ENCODE measurements around the gene ANKS3.

Gene ANKS3

DNA sequence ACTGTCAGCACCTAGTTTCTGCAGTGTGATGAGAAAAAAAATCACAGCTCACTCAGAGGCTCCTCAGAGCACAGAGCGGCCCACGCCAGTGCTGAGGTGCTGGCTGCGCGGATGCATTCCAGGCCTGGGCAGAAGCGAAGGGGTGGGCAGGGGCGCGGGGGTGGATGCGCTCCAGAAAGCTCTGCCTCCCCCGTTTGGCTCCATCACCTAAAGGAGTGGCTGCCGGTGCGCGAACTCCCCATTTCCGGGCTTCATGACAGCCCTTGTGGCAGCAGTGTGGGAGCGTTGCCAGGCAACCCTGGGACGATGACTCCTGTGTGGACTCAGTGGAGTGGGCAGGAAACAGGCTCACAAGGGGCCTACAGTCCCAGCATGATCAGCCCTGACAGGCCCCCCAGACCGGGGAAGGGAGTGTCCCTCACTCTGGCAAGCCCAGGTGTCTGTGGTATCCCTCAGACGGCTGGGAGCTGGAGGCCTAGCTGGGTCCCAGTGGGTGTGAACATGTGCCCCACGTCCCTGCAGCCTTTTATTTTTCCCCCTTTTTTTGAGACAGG lies 73.5 kb downstream of the ANKS3 start:
- H3K9ac ChIP-seq (ENCODE audit: low read length) = no peak overlapping the region
- H3F3A ChIP-seq (ENCODE audit: insufficient read depth) = no peaks in the 10 kb centered on the region
- no peaks in the 10 kb centered on the region for H3K9me2 ChIP-seq (replicated peaks; ENCODE audit: insufficient read depth, low read length)
- no peak overlapping the region for H3K27ac ChIP-seq (ENCODE audit: low read depth, low read length)
- H3K27me3 ChIP-seq (ENCODE audit: low read length) = no peaks in the 10 kb centered on the region
- H3K79me2 ChIP-seq (ENCODE audit: insufficient read depth, low read length) = no peaks in the 10 kb centered on the region
- no peak overlapping the region for H3K4me3 ChIP-seq (ENCODE audit: insufficient read depth, low read length, poor library complexity, severe bottlenecking)
- H2AFZ ChIP-seq (ENCODE audit: low read depth, low read length, severe bottlenecking) = no peak overlapping the region
- H3K4me2 ChIP-seq (ENCODE audit: low read depth, low read length, poor library complexity, severe bottlenecking) = no peak overlapping the region
- H3K36me3 ChIP-seq (ENCODE audit: low read length) = no peaks in the 10 kb centered on the region
- H3K9me3 ChIP-seq (ENCODE audit: insufficient read depth, low read length) = no peaks in the 10 kb centered on the region
- TF ChIP-seq EZH2phosphoT487 (conservative IDR thresholded peaks at IDR 0.05; ENCODE audit: low read length) = no peak
- TF ChIP-seq, protein P1, sequence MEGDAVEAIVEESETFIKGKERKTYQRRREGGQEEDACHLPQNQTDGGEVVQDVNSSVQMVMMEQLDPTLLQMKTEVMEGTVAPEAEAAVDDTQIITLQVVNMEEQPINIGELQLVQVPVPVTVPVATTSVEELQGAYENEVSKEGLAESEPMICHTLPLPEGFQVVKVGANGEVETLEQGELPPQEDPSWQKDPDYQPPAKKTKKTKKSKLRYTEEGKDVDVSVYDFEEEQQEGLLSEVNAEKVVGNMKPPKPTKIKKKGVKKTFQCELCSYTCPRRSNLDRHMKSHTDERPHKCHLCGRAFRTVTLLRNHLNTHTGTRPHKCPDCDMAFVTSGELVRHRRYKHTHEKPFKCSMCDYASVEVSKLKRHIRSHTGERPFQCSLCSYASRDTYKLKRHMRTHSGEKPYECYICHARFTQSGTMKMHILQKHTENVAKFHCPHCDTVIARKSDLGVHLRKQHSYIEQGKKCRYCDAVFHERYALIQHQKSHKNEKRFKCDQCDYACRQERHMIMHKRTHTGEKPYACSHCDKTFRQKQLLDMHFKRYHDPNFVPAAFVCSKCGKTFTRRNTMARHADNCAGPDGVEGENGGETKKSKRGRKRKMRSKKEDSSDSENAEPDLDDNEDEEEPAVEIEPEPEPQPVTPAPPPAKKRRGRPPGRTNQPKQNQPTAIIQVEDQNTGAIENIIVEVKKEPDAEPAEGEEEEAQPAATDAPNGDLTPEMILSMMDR (IDR thresholded peaks at IDR 0.05; ENCODE audit: insufficient read depth, low read length, poor library complexity, severe bottlenecking) = no peak
- H4K20me1 ChIP-seq (ENCODE audit: low read depth, low read length) = no peaks in the 10 kb centered on the region

GRCh38 chr16:4659363-4660353 lies 74.4 kb downstream of the ANKS3 start:
- no peaks in the 10 kb centered on the region for H3K9me2 ChIP-seq (replicated peaks; ENCODE audit: insufficient read depth, low read length)
- H3K79me2 ChIP-seq (ENCODE audit: insufficient read depth, low read length) = no peaks in the 10 kb centered on the region
- H3K27me3 ChIP-seq (ENCODE audit: low read length) = no peaks in the 10 kb centered on the region
- H3K27ac ChIP-seq (ENCODE audit: low read depth, low read length) = no peak overlapping the region
- no peaks in the 10 kb centered on the region for H4K20me1 ChIP-seq (ENCODE audit: low read depth, low read length)
- TF ChIP-seq, protein P1 (IDR thresholded peaks at IDR 0.05; ENCODE audit: insufficient read depth, low read length, poor library complexity, severe bottlenecking) = no peak
- no peak for TF ChIP-seq EZH2phosphoT487 (conservative IDR thresholded peaks at IDR 0.05; ENCODE audit: low read length)
- no peak overlapping the region for H3K4me3 ChIP-seq (ENCODE audit: insufficient read depth, low read length, poor library complexity, severe bottlenecking)
- no peaks in the 10 kb centered on the region for H3K36me3 ChIP-seq (ENCODE audit: low read length)
- H3K9me3 ChIP-seq (ENCODE audit: insufficient read depth, low read length) = no peaks in the 10 kb centered on the region
- no peak overlapping the region for H2AFZ ChIP-seq (ENCODE audit: low read depth, low read length, severe bottlenecking)
- H3F3A ChIP-seq (ENCODE audit: insufficient read depth) = no peaks in the 10 kb centered on the region
- H3K4me2 ChIP-seq (ENCODE audit: low read depth, low read length, poor library complexity, severe bottlenecking) = no peak overlapping the region
- no peak overlapping the region for H3K9ac ChIP-seq (ENCODE audit: low read length)

GRCh38 chr16:4656695-4657686 lies 77.1 kb downstream of the ANKS3 start:
- Histone ChIP-seq H3K9ac (ENCODE audit: low read length) (no peak overlapping the region), H3K4me3 (ENCODE audit: insufficient read depth, low read length, poor library complexity, severe bottlenecking) (no peak overlapping the region), H3K9me2 (replicated peaks; ENCODE audit: insufficient read depth, low read length) (no peaks in the 10 kb centered on the region), H4K20me1 (ENCODE audit: low read depth, low read length) (no peaks in the 10 kb centered on the region), H3K9me3 (ENCODE audit: insufficient read depth, low read length) (no peaks in the 10 kb centered on the region), H3K36me3 (ENCODE audit: low read length) (no peaks in the 10 kb centered on the region), H3K27me3 (ENCODE audit: low read length) (no peaks in the 10 kb centered on the region), H3F3A (ENCODE audit: insufficient read depth) (no peaks in the 10 kb centered on the region), H2AFZ (ENCODE audit: low read depth, low read length, severe bottlenecking) (no peak overlapping the region), H3K4me2 (ENCODE audit: low read depth, low read length, poor library complexity, severe bottlenecking) (no peak overlapping the region), H3K79me2 (ENCODE audit: insufficient read depth, low read length) (no peaks in the 10 kb centered on the region), H3K27ac (ENCODE audit: low read depth, low read length) (no peak overlapping the region)
- TF ChIP-seq EZH2phosphoT487 (conservative IDR thresholded peaks at IDR 0.05; ENCODE audit: low read length) = no peak
- TF ChIP-seq, protein P1 (IDR thresholded peaks at IDR 0.05; ENCODE audit: insufficient read depth, low read length, poor library complexity, severe bottlenecking) = no peak

Measured in SU-DHL-6 (cell line).